ENCODE measurements around the gene XIRP2.
"Not testable (repeated sequence)": the region's sequence is repeated elsewhere in the genome, so short reads cannot be mapped to it uniquely, and the experiment has no call there.

The XIRP2 gene

DNA sequence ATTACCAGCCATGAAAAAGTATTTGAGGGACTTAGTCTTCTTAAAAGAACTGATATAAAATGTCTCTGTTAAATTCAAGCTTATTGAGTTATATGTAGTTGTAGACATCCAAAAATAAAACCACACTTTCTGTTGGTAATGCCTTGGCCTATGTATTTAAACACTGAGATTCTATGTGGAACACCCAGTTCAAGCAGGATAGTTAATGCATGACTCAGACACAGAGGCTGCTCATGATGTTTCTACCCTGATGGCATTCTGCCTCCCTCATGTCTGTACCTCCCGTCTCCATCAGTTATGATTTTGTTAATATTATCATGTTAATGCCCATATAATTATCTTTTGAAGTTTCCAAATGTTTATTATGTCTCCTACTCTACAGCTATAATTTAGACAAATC lies 164.5 kb downstream of the XIRP2 start:
- DNase-seq, result no peak

DNA sequence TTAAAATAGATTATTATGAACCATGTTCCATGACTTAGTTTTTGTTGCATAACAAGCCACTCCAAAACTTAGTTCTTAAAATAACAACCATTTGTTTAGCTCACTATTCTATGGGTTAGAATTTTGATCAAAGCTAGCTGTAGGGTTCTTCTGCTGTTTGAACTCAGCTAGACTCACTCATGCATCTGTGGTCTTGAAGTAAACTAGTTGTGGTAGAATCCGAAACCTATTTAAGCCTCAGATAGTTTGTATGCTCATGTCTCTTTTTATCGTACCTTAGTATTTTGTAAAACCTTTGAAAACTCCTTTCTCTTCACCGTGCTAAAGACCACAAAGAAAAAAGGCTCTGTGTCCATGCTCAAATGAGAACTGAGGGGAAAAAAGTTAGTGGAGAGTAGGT lies 166.6 kb downstream of the XIRP2 start:
- no peak for DNase-seq

DNA sequence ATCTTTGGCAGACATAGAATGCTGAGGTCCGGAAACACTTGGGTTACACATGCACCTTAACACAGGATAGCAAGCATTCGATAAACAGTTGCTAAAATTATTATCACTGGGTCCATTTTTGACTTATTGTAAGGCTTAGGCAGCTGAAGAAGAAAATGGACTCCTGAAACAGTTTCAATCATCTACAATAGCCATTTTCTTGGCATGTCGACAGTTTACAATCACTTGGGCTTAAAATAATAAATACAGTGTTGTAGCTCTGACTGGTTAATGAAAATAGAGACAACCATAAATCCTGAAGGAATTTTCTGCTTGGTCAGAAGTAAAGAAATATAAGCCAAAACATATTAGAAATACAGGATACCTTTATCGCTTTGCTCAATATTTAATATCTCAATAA lies 169.2 kb downstream of the XIRP2 start:
- no peak for DNase-seq

DNA sequence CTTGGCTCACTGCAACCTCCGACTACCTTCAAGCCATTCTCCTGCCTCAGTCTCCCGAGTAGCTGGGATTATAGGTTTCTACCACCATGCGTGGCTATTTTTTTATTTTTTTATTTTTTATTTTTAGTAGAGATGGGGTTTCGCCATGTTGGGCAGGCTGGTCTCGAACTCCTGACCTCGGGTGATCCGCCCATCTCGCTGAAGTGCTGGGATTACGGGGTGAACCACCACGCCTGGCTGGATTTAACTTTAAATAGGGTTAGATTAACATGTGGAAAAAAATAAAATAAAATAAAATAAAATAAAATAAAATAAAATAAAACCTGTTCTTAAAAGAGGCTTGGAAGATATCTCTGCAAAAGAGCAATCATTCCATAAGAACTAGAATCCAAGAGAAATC lies 170.9 kb downstream of the XIRP2 start:
- DNase-seq, result no peak

DNA sequence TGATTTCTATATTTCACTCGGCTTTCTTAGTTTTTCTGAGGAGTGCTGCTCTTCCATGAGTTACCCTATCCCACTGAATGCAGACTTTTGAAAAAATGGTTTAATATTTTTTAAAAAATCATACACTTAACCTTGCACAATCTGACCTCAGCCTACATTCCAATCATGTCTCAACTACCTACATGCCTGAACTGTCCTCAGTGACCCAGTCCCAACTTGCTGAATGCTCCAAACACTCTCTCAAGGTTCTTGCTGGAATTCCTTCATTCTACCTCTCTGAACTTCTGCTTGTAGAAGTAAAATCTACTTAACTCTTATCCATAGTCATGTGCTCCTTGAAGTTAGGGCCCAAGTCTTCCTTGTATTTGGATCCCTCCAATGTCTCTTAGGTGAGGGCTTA lies 181.6 kb downstream of the XIRP2 start:
- DNase-seq, result no peak

DNA sequence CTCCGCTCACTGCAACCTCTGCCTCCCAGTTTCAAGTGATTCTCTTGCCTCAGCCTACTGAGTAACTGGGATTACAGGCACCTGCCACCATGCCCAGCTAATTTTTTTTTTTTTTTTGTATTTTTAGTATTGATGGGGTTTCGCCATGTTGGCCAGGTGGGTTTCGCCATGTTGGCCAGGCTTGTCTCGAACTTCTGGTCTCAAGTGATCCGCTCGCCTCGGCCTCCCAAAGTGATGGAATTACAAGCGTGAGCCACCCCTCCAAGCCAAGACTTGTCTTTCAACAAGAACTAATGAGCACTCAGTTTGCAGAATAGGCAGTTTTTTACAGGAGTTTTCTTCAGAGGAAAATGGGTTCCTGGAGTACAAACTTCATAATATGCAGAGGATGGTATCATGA lies 187.4 kb downstream of the XIRP2 start:
- DNase-seq, result not testable (repeated sequence)

DNA sequence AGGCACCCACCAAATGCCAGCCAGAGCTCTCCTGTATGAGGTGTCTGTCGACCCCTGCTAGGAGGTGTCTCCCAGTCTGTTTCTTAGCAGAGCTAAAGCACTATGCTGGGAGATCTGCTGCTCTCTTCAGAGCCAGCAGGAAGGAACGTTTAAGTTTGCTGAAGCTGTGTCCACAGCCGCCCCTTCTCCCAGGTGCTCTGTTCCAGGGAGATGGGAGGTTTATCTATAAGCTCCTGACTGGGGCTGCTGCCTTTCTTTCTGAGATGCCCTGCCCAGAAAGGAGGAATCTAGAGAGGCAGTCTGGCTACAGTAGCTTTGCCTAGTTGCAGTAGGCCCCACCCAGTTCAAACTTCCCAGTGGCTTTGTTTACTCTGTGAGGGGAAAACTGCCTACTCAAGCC lies 210.7 kb downstream of the XIRP2 start:
- not testable (repeated sequence) for DNase-seq

DNA sequence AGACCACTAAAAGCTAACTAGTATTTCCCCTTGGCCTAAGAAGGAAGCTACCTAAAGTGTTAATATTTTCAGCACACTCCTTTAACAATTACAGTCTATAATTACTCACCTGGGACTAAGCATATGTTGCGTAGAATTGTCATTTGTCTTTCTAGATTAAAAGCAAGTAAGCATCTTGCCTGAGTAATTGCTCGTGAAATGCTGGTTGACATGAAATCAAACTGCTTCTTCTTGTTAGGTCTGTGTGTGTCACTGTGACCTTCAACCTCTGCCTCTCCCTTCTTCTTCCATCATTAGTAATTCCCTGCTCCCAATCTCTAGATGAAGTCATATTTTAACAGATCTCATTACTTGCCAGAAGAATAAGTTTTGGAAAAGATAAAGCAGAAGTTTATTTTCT lies 212.2 kb downstream of the XIRP2 start:
- no peak for DNase-seq

DNA sequence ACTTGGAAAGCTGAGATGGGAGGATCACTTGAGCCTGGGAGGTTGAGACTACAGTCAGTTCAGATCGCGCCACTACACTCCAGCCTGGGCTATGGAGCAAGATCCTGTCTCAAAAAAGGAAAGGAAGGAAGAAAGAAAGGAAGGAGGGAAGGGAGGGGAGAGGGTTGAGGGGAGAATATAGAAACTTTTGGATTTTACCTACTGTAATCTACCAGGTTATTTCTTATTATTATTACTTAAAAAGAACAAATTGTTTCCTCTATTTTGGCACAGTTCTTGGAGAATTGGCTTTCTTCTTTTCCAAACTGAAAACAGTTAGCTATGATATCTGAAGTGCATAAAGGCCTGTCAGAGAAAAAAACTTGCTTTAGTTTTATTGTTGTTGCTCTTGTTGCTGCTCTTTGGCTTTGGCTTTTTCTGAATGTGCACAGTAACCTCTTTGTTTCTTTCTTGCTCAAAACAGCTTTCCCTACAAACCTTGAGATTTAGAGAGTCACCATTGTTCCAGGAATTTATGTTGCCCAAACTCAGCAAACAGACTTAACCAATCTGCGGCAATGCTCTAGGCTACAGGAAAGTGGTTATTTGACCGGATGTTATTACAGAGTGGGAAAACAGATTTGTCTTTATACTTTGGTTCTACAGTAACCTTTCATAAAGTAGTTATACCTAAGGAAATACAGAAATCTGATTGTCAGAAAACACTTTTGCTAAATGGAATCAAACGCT lies 214.9 kb downstream of the XIRP2 start:
- DNase-seq, result no peak

DNA sequence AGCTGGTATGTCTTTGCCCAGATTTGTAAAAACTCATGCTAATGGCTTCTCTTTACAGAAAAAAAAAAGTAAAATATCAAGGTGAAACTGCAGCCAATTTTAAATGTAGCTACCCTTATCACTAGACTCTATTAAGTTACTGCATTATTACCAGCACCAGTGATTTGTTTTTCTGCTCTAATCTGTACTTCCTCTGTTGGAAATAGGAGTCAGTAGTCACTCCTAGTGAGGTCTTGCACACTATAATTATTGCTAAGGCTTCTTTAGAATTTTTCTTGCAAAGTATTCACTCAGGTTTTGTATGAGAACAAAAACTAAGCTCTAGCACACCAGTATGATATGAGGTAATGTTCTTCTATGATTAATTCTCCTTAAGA lies 215.5 kb downstream of the XIRP2 start:
- no peak for DNase-seq

DNA sequence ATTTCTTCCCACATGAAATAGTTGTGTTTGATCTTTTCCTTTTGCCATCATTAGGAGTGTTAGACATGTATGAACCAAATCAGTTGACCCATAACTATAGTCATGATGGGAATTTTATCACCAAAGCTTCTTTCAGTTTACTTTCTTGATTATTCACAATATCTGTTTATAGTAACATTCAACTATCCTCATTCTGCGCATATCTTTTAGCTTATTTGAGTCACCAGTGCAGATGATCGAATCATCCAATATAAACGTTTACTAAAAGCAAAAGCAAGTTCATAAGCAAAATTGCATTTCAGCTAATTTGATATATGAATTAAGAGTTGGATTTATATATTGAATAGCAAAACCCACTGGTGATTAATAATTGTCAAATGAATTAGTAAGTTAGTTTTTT lies 216.4 kb downstream of the XIRP2 start:
- DNase-seq, result no peak

DNA sequence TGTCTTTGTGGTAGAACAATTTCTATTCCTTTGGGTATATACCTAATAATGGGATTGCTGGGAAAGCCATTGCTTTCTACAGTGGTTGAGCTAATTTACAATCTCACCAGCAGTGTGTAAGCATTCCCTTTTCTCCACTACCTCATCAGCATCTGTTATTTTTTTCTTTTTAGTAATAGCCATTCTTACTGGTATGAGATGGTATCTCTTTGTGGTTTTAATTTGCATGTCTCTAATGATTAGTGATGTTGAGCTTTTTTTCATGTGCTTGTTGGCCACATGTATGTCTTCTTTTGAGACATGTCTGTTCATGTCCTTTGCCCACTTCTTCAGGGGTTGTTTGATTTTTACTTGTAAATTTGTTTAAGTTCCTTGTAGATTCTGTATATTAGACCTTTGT lies 221.4 kb downstream of the XIRP2 start:
- DNase-seq, result not testable (repeated sequence)

DNA sequence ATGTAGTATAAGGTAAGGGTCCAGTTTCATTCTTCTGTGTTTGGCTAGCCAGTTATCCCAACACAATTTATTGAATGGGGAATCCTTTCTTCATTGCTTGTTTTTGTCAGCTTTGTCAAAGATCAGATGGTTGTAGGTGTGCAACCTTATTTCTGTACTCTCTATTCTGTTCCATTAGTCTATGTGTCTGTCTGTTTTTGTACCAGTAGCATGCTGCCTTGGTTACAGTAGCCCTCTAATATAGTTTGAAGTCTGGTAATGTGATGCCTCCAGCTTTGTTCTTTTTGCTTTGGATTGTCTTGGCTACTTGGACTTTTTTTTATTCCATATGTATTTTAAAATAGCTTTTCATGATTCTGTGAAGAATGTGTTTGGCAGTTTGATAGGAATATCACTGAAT lies 222.1 kb downstream of the XIRP2 start:
- no peak for DNase-seq

DNA sequence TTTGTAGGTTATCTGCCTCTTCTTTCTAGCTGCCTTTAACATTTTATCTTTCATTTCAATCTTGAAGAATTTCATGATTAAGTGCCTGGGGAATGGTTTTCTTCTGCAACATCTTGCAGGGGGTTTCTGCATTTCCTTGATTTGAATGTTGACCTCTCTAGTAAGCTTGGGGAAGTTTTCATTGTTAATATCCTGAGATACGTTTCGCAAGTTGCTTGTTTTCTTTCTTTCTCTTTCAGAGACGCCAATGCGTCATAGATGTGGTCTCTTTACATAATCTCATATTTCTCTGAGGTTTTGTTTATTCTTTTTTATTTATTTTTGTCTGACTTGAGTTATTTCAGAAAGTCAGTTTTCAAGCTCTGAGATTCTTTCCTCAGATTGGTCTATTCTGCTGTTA lies 225.7 kb downstream of the XIRP2 start:
- no peak for DNase-seq

DNA sequence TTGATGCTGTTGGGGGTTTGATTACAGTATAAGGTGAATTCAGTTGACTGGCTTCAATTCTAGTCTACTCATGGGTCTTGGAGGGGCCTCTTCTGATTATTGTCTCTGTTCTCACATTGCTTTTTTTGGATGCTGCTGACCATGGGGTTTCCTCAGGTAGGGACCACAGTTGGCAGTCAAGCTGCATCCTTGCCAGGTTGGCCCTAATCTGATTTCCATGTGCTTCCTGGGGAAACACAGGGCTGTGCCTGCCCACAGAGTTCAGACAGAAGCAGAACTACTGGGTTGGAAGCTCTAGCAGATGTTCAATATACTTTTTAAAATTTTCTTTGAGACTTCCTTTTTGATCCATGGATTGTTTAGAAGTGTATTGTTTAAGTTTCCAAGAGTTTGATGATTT lies 227.3 kb downstream of the XIRP2 start:
- DNase-seq, result no peak

DNA sequence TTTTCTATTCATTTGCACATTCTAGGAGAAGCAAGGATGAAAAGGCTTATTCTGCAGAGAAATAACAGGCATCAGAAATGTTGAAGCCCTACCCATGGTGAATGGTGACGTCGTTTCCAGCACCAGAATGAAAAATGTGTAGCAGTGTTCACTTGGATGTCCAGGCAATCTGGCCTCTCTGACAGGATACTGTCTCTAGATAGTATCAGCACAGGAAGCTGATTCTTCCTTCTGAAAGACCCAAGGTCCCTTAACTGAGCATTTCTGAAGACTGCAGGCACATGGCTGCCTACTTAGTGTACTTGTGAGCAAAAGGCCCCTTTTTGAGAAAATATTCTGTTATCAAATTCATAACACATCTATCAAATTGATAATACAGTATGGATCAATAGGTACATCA lies 234.1 kb downstream of the XIRP2 start:
- peak; percentile 54 for DNase-seq

DNA sequence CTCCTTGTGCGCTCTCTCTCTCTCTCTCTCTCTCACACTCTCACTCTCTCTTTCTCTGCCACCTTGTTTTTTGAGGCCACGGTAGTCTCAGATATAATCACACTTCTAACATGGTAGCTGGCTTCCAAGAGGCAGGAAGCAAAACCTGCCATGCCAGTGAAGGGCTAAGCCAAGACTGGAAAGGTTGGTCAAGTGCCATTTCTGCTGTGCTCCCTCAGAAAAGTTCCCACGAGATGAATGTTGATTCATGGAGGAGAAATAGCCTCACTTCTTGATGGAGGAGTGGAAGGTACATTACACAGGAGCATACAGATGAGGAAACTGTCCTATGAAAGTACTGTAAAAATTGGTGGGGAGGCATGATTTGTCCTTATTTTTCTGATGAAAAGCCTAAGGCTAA lies 237.9 kb downstream of the XIRP2 start:
- DNase-seq, result no peak

DNA sequence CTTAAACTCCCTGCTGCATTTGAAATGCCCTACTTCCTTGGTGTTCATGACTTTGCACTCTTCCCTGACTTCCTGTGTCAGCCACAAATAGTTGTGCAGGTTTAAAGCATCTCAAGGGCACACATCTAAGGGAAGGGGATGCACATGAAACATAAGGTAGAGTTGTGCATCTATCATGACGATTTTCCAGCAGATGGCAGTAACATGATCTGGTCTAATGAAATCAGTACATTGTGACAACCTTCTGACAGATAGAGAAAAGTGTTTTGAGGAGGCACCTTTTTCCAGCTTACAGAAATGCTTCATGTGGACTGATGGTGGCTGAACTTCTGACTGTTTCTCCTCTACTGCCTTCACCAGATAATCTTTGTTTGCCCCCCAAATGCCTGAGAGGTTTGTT lies 238.9 kb downstream of the XIRP2 start:
- no peak for DNase-seq

DNA sequence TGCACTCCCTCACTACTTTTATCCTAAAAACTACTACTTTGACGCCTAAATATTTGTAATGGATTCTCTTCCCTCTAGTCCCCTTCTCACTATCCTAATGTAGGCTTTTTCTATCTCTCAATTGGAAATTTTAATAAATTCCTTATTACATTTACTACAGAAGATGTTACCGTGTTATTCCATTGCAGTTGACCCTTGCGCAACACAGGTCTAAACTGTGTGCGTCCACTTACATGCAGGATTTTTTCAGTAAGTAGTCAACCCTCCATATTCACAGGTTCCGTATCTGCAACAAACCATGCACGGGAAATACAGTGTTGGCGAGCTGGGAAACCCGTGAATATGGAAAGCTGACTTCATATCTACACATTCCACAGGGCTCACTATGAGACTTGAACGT lies 239.8 kb downstream of the XIRP2 start:
- no peak for DNase-seq

DNA sequence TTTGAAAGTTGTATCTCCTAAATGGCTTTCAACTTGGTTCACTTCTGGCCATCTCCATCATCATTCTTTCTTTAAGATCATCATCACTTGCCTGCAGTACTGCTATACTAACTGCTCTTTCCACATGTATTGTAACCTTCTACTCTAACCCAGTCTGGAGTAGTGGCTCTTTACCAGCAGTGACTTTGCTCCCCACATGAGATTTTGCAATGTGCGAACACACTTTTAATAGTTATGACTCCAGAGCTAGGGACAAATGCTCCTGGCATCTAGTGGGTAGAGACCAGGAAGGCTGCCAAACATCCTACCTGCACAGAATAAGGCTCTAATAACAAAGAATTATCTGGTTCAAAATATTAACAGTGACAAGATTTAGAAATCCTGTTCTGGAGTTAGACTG lies 243.8 kb downstream of the XIRP2 start:
- no peak for DNase-seq

DNA sequence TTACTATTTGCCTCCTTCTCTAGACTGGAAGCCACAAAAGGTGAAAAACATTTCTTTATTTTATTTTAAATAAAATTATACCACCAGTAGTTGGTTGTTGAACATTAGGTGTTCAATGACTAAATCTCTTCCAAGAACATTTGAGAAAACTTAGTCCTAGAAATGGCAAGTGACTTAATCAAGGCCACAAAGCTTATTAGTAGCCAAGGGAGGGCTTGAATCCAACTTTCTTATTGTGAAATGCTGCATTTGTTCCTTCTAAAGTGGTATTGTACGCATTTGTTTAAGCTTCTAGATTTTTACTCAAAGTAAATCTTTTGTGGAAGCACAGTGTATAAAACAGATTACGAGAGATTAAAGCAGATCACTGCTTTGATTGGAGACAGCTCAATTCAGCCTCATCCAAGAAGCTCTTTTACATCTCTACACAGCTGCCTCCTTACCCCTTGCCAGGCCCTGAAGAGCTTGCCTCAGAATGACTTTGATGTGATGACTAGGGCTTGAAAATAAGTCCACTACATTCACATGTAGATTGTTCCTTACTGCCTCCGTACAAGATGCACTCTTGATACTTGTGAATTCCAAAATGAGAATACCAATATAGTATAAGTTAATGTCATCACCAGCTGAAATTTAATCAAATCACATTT lies 244.8 kb downstream of the XIRP2 start:
- no peak for DNase-seq

DNA sequence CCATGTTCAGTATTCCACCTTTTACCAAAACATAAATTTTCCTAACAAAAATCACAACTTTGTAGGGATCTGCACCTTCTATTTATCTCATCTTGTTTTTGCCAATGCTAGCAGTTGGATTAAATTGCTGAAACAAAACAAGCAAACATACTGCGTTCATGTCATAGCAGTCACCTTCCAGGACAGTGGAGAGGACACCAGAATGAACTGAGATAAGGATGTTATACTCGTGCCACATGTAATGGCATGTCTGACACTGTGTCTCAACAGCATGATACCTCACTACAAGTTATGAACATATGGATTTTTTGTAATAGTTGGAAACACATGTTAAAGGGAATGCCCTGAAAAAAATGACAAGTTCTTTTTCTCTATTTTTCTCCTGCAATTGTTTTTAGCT lies 245.3 kb downstream of the XIRP2 start:
- no peak for DNase-seq

DNA sequence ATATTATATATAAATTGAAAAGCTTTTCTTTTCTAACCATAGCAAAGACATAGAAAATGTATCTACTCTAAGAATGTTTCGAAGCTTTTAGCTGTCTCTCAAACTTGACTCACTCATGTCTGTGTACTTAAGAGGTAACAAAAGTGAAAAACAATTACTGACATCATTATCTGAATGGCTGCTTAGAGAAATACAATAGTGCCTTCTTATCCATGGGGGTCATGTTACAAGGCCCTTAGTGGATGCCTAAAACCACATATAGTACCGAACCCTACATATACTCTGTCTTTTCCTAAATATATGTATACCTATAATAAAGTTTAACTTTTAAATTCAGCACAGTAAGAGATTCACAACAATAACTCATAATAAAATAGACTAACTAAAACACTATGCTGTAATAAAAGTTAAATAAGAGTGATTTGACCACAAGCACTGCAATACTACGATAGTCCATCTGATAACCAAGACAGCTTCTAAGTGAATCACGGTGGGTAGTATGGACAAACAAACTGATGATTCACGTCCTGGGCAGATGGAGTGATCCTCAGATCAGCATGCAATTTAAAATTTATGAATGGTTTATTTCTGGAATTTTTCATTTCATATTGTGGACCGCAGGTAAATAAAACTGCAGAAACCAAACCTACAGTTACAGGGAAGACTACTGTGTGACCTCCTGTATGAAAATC lies 246.2 kb downstream of the XIRP2 start:
- no peak for DNase-seq

DNA sequence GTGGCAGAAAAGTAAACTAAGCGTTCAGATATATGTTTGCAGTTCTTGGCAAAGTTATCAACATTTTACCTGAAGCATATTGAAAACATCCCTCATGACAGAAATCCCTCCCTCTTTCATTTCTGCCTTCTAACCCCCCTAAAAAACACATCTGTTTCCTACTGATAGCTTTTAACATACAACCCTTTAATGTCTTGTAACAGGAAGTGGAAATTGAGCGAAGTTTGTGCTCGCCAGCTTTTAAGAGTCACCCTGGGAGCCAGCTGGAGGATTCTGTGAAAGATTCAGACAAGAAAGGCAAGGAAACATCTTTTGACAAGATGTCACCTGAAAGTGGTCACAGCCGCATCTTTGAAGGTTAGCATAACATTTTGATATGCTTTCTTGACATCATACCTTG lies 247.4 kb downstream of the XIRP2 start:
- DNase-seq, result no peak

Data from islet precursor cell (in vitro differentiated cells).